ENCODE measurements around the gene GABRA6. TPM values are rescaled to one million over a fixed set of nuclear protein-coding genes. Genes with fewer than 3 reads are reported as not detected.

The GABRA6 gene
- total RNA-seq, 6 experiments from 2014 or later: not detected

- TF ChIP-seq CTCF (IDR thresholded peaks at IDR 0.05): no peak
- DNase-seq: no peak
- Mint-ChIP-seq H3K4me3 (no peak overlapping the region), H3K4me1 (ENCODE audit: low read depth) (no peaks in the 10 kb centered on the region), H3K27me3 (ENCODE audit: insufficient read depth) (no peaks in the 10 kb centered on the region; the same call in 1 of the 2 replicates), H3K27ac (no peak overlapping the region), H3K9me3 (peaks cover 40% of the 10 kb centered on the region), H3K36me3 (ENCODE audit: low read depth) (peaks cover 4% of the 10 kb centered on the region; the same call in 1 of the 2 replicates)
Observed at GRCh38 chr5:161751265-161751664, 65.7 kb downstream of the GABRA6 start.

Other genes with a start within 250 kb of the GABRA6 start
- not detected for gene GABRB2, start 139.0 kb upstream of the GABRA6 start, total RNA-seq (2021; fragmentation: NEBNext Ultra II Directional; extraction: Animal tissue kit (Norgen Biotek cat#: 25700))
- not detected for gene GABRA1, start 162.4 kb downstream of the GABRA6 start, total RNA-seq (2021; fragmentation: NEBNext Ultra II Directional; extraction: Animal tissue kit (Norgen Biotek cat#: 25700))

Measured in HFFc6 (cell line).